Nephron progenitor cell (in vitro differentiated cells): Measurements from ENCODE around the gene COL9A3.
A peak's percentile ranks its signal among the peaks of the same experiment; 100 is the strongest.

Experiments
- DNase-seq: peaks from one replicate; pipeline ENCODE4 v3.0.0; 2021
- H3K27ac Mint-ChIP-seq: 2 replicates; pipeline ENCODE4 v1.8.0; 2021; ENCODE audit warnings: mild to moderate bottlenecking, moderate library complexity, mixed read lengths
- H3K27me3 Mint-ChIP-seq: 2 replicates; pipeline ENCODE4 v1.8.0; 2021; ENCODE audit warnings: mild to moderate bottlenecking, low read depth, mixed read lengths; ENCODE audit not compliant: poor library complexity
- H3K36me3 Mint-ChIP-seq: 2 replicates; pipeline ENCODE4 v1.8.0; 2021; ENCODE audit warnings: low read depth, mixed read lengths
- H3K4me1 Mint-ChIP-seq: 2 replicates; pipeline ENCODE4 v1.8.0; 2021; ENCODE audit warnings: mixed read lengths
- H3K4me3 Mint-ChIP-seq: 2 replicates; pipeline ENCODE4 v1.8.0; 2021; ENCODE audit warnings: mild to moderate bottlenecking, moderate library complexity, mixed read lengths
- H3K9me3 Mint-ChIP-seq: 2 replicates; pipeline ENCODE4 v1.8.0; 2021; ENCODE audit warnings: mild to moderate bottlenecking, moderate library complexity, mixed read lengths
- TF ChIP-seq, protein P1 (sequence below): fragments of 200-600 bp; sonication (generic); IDR thresholded peaks from 2 replicates; pipeline ENCODE4 v1.5.0; 2021; ENCODE audit warnings: antibody characterized with exemption

The COL9A3 gene

DNA sequence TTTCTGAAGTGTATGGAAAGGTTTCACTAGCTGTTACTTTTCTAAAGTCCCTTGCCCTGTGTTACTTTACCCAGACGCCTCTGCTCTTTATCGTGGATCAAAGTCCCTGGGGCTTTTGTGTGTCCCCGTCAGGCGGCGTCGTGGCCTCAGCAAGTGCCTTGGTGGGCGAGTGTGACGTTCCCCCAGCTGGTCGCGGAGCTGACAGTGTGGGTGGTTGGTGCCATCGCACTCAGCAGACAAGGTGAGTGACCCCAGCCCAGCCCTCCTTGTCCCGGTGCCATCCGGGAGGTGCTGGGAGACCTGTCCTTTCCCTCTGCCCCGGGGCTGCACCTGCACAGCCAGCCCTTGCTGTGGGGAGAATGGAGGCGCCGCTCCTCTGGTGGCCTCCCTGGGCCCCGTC, 72.1 kb downstream of the COL9A3 start:
- Mint-ChIP-seq H3K4me1 (peaks cover 34% of the 10 kb centered on the region), H3K27ac (no peak overlapping the region), H3K9me3 (no peaks in the 10 kb centered on the region), H3K36me3 (peaks cover 85% of the 10 kb centered on the region), H3K4me3 (no peak overlapping the region), H3K27me3 (no peaks in the 10 kb centered on the region)
- TF ChIP-seq, protein P1, sequence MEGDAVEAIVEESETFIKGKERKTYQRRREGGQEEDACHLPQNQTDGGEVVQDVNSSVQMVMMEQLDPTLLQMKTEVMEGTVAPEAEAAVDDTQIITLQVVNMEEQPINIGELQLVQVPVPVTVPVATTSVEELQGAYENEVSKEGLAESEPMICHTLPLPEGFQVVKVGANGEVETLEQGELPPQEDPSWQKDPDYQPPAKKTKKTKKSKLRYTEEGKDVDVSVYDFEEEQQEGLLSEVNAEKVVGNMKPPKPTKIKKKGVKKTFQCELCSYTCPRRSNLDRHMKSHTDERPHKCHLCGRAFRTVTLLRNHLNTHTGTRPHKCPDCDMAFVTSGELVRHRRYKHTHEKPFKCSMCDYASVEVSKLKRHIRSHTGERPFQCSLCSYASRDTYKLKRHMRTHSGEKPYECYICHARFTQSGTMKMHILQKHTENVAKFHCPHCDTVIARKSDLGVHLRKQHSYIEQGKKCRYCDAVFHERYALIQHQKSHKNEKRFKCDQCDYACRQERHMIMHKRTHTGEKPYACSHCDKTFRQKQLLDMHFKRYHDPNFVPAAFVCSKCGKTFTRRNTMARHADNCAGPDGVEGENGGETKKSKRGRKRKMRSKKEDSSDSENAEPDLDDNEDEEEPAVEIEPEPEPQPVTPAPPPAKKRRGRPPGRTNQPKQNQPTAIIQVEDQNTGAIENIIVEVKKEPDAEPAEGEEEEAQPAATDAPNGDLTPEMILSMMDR = no peak
- no peak for DNase-seq

DNA sequence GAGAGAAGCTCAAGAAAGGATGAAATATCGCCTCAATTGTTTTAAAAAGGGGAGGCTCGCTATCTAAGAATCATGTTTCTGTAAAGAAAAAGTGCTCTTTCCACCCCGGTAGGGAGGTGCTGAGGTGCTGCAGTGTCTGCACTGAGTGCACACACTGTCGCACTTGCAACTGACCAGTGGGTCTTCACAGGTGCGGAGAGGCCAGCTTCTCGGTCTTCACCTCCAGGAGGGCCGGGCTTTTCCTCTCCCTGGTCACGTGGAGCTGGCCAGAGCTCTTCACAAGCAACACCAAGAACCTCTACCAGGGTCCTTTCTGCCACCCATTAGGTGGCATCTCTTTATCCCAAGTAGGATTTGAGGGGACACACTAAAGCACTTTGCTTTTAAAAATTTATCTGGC, 72.6 kb downstream of the COL9A3 start:
- H3K4me3 Mint-ChIP-seq = no peak overlapping the region
- TF ChIP-seq, protein P1 = no peak
- peaks cover 89% of the 10 kb centered on the region for H3K36me3 Mint-ChIP-seq
- H3K27me3 Mint-ChIP-seq = no peaks in the 10 kb centered on the region
- H3K9me3 Mint-ChIP-seq = no peaks in the 10 kb centered on the region
- H3K4me1 Mint-ChIP-seq = peaks cover 29% of the 10 kb centered on the region
- DNase-seq = no peak
- peak overlapping the region; percentile 75 for H3K27ac Mint-ChIP-seq

DNA sequence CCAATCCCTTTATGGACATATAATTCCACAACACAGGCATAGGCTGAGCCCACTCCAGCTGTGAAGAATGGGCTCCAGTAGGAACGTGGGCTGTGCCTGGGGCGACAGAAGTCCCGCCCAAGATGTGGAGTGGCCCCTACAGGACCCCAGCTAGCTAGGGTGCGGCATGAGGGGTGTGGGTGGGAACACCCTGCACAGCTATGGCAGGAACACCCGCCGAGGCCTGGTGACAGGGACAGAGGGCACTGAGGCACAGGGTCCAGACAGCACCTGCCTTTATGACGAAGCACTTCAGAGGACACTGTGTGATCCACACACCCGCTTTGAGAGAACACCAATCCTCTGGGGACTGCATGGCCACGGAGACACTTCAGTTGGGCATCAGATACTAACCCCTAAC, 73.0 kb downstream of the COL9A3 start:
- no peak overlapping the region for H3K4me3 Mint-ChIP-seq

DNA sequence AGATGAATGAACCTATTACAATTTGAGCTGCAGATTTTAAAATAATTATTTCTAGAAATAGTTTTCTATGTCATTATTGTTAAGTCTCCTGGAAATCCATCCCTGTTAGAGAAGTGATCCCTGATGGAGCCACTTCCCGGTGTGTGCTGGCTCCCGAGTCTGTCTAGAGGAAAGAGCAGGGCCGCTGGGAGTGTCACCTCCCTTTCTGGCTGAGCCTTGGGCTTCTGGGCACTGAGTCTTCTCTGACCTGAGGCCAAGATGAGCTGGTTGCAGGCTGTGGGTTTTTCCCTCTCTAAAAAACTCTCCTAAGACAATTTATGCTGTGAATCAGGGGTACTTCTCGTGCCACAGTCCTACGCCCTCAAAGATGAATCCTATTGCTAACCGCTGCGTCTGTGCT, 73.6 kb downstream of the COL9A3 start:
- Mint-ChIP-seq H3K27me3 (no peaks in the 10 kb centered on the region), H3K27ac (peak overlapping the region; percentile 32), H3K36me3 (peaks cover 89% of the 10 kb centered on the region), H3K4me1 (peaks cover 23% of the 10 kb centered on the region), H3K9me3 (no peaks in the 10 kb centered on the region), H3K4me3 (no peak overlapping the region)
- TF ChIP-seq, protein P1 = no peak
- DNase-seq = no peak

More for the DNA sequence above, 73.0 kb downstream of the COL9A3 start:
- H3K4me1 Mint-ChIP-seq = peaks cover 24% of the 10 kb centered on the region
- no peaks in the 10 kb centered on the region for H3K9me3 Mint-ChIP-seq
- TF ChIP-seq, protein P1 = no peak
- H3K36me3 Mint-ChIP-seq = peaks cover 85% of the 10 kb centered on the region
- no peak overlapping the region for H3K27ac Mint-ChIP-seq
- no peaks in the 10 kb centered on the region for H3K27me3 Mint-ChIP-seq
- DNase-seq = no peak
